Measurements from ENCODE around the gene CSF2. TPM values are rescaled to one million over a fixed set of nuclear protein-coding genes. Genes with fewer than 3 reads are reported as not detected.

Gene CSF2
- total RNA-seq, 3 donors from 2014 or later (not counting 1 experiment from before 2014, with no cell fraction given) = 0.65 to 1.2 (median 0.82) TPM

DNA sequence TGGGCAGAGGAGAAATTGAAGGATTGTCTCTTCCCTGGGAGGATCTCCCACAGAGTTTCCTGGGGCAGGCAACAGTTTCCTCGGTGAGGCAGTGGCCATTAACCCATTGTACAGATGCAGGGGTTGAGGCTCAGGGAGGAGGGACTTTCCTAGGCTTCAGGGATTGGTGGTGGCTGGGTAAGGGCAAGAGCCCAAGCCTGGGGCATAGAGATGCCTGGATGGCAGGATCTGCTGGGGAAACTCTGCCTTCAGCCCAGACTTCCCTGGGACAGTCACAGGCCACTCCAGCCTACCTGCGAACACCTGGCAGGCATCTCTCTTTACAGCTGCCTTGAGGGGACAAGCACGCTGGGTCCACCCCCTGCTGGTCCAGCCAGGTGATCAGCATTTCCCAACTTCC, 3.6 kb upstream of the CSF2 start:
- intact Hi-C loops (cut with micrococcal nuclease) = loop anchor here (5.0 kb wide), 2 partner anchors 47 to 122 kb away; no protein-coding TSS in a partner anchor
- H3K27me3 ChIP-seq (ENCODE audit: control insufficient read depth, insufficient read depth, low read length) = no peaks in the 10 kb centered on the region
- peaks cover 21 to 67% of the 10 kb centered on the region in 2 donors for H3K4me1 Mint-ChIP-seq
- 100% methylated on average over 3 of the region's 3 CpGs for WGBS (ENCODE audit: insufficient coverage)
- H3K36me3 Mint-ChIP-seq = no peaks in the 10 kb centered on the region
- no peaks in the 10 kb centered on the region for H3K9me3 ChIP-seq (ENCODE audit: control insufficient read depth, insufficient read depth, low read length)
- H3K36me3 ChIP-seq (ENCODE audit: control insufficient read depth, insufficient read depth, low read length) = no peaks in the 10 kb centered on the region
- peaks cover 61% of the 10 kb centered on the region for H3K4me1 ChIP-seq (ENCODE audit: control insufficient read depth, insufficient read depth, low read length)
- no peak for ATAC-seq
- H3K9me3 Mint-ChIP-seq = no peaks in the 10 kb centered on the region
- H3K27ac ChIP-seq (ENCODE audit: low read length) = no peak overlapping the region
- H3K27ac Mint-ChIP-seq = peak overlapping the region in 1 of 2 donors; percentile 2
- TF ChIP-seq, protein P1, sequence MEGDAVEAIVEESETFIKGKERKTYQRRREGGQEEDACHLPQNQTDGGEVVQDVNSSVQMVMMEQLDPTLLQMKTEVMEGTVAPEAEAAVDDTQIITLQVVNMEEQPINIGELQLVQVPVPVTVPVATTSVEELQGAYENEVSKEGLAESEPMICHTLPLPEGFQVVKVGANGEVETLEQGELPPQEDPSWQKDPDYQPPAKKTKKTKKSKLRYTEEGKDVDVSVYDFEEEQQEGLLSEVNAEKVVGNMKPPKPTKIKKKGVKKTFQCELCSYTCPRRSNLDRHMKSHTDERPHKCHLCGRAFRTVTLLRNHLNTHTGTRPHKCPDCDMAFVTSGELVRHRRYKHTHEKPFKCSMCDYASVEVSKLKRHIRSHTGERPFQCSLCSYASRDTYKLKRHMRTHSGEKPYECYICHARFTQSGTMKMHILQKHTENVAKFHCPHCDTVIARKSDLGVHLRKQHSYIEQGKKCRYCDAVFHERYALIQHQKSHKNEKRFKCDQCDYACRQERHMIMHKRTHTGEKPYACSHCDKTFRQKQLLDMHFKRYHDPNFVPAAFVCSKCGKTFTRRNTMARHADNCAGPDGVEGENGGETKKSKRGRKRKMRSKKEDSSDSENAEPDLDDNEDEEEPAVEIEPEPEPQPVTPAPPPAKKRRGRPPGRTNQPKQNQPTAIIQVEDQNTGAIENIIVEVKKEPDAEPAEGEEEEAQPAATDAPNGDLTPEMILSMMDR (IDR thresholded peaks at IDR 0.05) = no peak
- DNase-seq = no peak
- H3K4me3 Mint-ChIP-seq = no peak overlapping the region
- H3K27me3 Mint-ChIP-seq (ENCODE audit: low read depth in 2 of 2) = peaks cover 0 to 3% of the 10 kb centered on the region in 2 donors
- H3K4me3 ChIP-seq (ENCODE audit: low read length) = no peak overlapping the region

DNA sequence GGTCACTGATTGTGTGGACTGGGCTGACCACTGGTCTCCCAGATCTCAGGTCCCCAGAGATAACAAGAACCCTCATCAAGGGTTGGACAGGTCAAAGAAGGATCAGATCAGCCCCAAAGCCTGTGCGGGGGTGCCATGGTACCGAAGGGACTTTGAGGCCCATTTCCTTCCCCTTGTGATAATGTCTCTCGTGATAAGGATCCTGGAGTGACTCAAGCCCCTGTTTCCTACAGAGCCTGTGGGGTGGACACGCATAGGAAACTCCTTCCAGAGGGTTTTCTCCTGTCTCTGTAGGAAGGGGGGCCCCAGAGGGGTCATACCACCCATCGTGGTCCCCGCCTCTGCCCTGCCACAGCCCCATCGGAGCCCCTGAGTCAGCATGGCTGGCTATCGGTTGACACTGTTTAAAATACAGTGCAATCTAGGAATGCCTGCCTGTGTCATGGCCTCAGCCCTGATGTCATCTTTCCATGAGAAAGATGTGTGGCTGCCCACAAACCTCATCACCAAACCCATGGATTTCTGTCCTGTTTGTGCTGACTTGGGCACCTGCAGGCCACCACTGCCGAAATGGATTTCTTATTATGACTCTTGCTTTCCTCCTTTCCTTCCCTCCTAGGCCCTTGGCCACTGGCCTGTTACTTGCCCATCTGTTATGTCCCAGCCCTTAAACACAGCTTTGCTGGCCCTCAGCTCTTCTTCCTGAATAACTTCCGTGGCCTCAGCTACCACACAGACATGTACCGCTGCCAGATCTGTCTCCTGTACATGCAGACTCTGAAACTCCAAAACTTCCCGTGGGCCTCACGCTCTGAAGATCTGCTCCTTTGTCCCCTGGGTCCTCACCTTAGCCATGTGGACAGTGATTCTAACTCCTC, 2.9 kb upstream of the CSF2 start:
- intact Hi-C loops (cut with micrococcal nuclease) = no loop called here
- Mint-ChIP-seq H3K27me3 (ENCODE audit: low read depth in 2 of 2) (peaks cover 0 to 3% of the 10 kb centered on the region in 2 donors), H3K4me3 (no peak overlapping the region), H3K36me3 (no peaks in the 10 kb centered on the region), H3K9me3 (no peaks in the 10 kb centered on the region), H3K27ac (peak overlapping the region in 1 of 2 donors; percentile 2), H3K4me1 (peaks cover 16 to 66% of the 10 kb centered on the region in 2 donors)
- 71% methylated on average over 13 of the region's 13 CpGs for WGBS (ENCODE audit: insufficient coverage)
- DNase-seq (no peak), ATAC-seq (no peak)
- no peaks in the 10 kb centered on the region for H3K36me3 ChIP-seq (ENCODE audit: control insufficient read depth, insufficient read depth, low read length)
- H3K9me3 ChIP-seq (ENCODE audit: control insufficient read depth, insufficient read depth, low read length) = no peaks in the 10 kb centered on the region
- H3K27ac ChIP-seq (ENCODE audit: low read length) = no peak overlapping the region
- TF ChIP-seq, protein P1 (IDR thresholded peaks at IDR 0.05) = no peak
- H3K27me3 ChIP-seq (ENCODE audit: control insufficient read depth, insufficient read depth, low read length) = no peaks in the 10 kb centered on the region
- H3K4me3 ChIP-seq (ENCODE audit: low read length) = no peak overlapping the region
- H3K4me1 ChIP-seq (ENCODE audit: control insufficient read depth, insufficient read depth, low read length) = peaks cover 65% of the 10 kb centered on the region

DNA sequence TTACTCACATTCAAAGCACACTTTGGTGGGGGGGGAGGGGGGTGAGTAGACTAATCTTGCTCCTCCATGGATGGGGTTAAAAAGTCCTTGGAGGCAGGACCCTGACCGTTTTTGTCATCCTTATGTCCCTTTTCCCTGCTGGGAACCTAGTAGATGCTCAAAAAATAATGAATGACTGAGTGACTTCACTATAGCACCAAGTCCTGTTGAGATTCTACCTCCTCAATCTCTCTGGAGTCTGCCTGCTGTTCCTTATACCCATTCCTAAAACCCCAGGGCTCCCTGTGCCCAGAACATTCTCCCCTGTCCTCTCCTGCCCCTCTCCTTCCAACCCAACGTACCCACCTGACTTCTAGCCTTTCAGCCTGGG, 2.3 kb upstream of the CSF2 start:
- Mint-ChIP-seq H3K4me1 (peaks cover 15 to 63% of the 10 kb centered on the region in 2 donors), H3K27me3 (ENCODE audit: low read depth in 2 of 2) (peaks cover 0 to 3% of the 10 kb centered on the region in 2 donors), H3K4me3 (no peak overlapping the region), H3K9me3 (no peaks in the 10 kb centered on the region), H3K27ac (peak overlapping the region in 1 of 2 donors; percentile 2), H3K36me3 (no peaks in the 10 kb centered on the region)
- H3K36me3 ChIP-seq (ENCODE audit: control insufficient read depth, insufficient read depth, low read length) = no peaks in the 10 kb centered on the region
- DNase-seq (no peak), ATAC-seq (no peak)
- H3K4me1 ChIP-seq (ENCODE audit: control insufficient read depth, insufficient read depth, low read length) = peaks cover 72% of the 10 kb centered on the region
- H3K27ac ChIP-seq (ENCODE audit: low read length) = no peak overlapping the region
- no peaks in the 10 kb centered on the region for H3K27me3 ChIP-seq (ENCODE audit: control insufficient read depth, insufficient read depth, low read length)
- no peaks in the 10 kb centered on the region for H3K9me3 ChIP-seq (ENCODE audit: control insufficient read depth, insufficient read depth, low read length)
- WGBS (ENCODE audit: insufficient coverage) = 75% methylated on average over 2 of the region's 2 CpGs
- H3K4me3 ChIP-seq (ENCODE audit: low read length) = no peak overlapping the region
- intact Hi-C loops (cut with micrococcal nuclease) = no loop called here
- TF ChIP-seq, protein P1 (IDR thresholded peaks at IDR 0.05) = no peak

Data from natural killer cell (primary cell).